ENCODE data around the gene SAMD4B. TPM values are rescaled to one million over a fixed set of nuclear protein-coding genes. Genes with fewer than 3 reads are reported as not detected.
"Not testable (repeated sequence)": the region's sequence is repeated elsewhere in the genome, so short reads cannot be mapped to it uniquely, and the experiment has no call there.

SAMD4B gene
- total RNA-seq, 1 experiment from 2014 or later: 80.4 TPM

- Histone ChIP-seq H2AFZ (ENCODE audit: low read length) (no peak overlapping the region), H3K27ac (ENCODE audit: low read length) (no peak overlapping the region), H3K4me2 (ENCODE audit: low read length) (no peak overlapping the region), H3K9ac (ENCODE audit: low read length) (no peak overlapping the region), H3K4me1 (ENCODE audit: insufficient read depth, low read length) (no peaks in the 10 kb centered on the region), H3K9me2 (replicated peaks; ENCODE audit: low read length) (no peaks in the 10 kb centered on the region), H4K20me1 (ENCODE audit: low read length) (no peaks in the 10 kb centered on the region), H3K27me3 (ENCODE audit: low read length) (no peaks in the 10 kb centered on the region), H3K9me3 (ENCODE audit: low read length) (no peaks in the 10 kb centered on the region), H3K36me3 (ENCODE audit: low read depth, low read length) (no peaks in the 10 kb centered on the region), H3F3A (ENCODE audit: low read length, unreplicated experiment) (no peaks in the 10 kb centered on the region), H3K79me2 (ENCODE audit: low read length) (no peaks in the 10 kb centered on the region), H3K4me3 (ENCODE audit: low read length) (no peak overlapping the region)
- POLR2A ChIA-PET (ENCODE audit: unreplicated experiment): interaction anchor here (0.6 kb wide), 1 partner anchor 451 kb away, joined by 3 read pairs; no protein-coding TSS in a partner anchor
- DNase-seq: no peak
- TF ChIP-seq EZH2phosphoT487 (IDR thresholded peaks at IDR 0.05; ENCODE audit: borderline replicate concordance, low read length) (no peak), EZH2 (IDR thresholded peaks at IDR 0.05; ENCODE audit: low read length, unreplicated experiment) (no peak), CTCF (conservative IDR thresholded peaks at IDR 0.05; ENCODE audit: low read depth, low read length) (no peak)
- CTCF ChIA-PET: no interaction called here
- intact Hi-C loops (cut with micrococcal nuclease): no loop called here
- no TSS peak for BruUV-seq (replicated peaks)
- no peak for ATAC-seq
These were observed 33.5 kb upstream of the SAMD4B start for GRCh38 chr19:39308531-39309304.

- H3F3A ChIP-seq (ENCODE audit: low read length, unreplicated experiment); H3K36me3 ChIP-seq (ENCODE audit: low read depth, low read length); H3K4me3 ChIP-seq (ENCODE audit: low read length); BruUV-seq (replicated peaks); H3K4me2 ChIP-seq (ENCODE audit: low read length); ATAC-seq; H3K4me1 ChIP-seq (ENCODE audit: insufficient read depth, low read length); CTCF ChIA-PET; H3K9ac ChIP-seq (ENCODE audit: low read length); H2AFZ ChIP-seq (ENCODE audit: low read length); H3K9me2 ChIP-seq (replicated peaks; ENCODE audit: low read length); H3K27ac ChIP-seq (ENCODE audit: low read length); DNase-seq; H3K9me3 ChIP-seq (ENCODE audit: low read length); H3K79me2 ChIP-seq (ENCODE audit: low read length); intact Hi-C loops (cut with micrococcal nuclease); H4K20me1 ChIP-seq (ENCODE audit: low read length); H3K27me3 ChIP-seq (ENCODE audit: low read length): not testable (repeated sequence)
- POLR2A ChIA-PET (ENCODE audit: unreplicated experiment): interaction anchor here (0.6 kb wide), 1 partner anchor 450 kb away, joined by 3 read pairs; no protein-coding TSS in a partner anchor
These were observed 32.9 kb upstream of the SAMD4B start for GRCh38 chr19:39309305-39309670.

- no peaks in the 10 kb centered on the region for H4K20me1 ChIP-seq (ENCODE audit: low read length)
- no TSS peak for BruUV-seq (replicated peaks)
- H3K27ac ChIP-seq (ENCODE audit: low read length): no peak overlapping the region
- POLR2A ChIA-PET (ENCODE audit: unreplicated experiment): no interaction called here
- intact Hi-C loops (cut with micrococcal nuclease): no loop called here
- H3K27me3 ChIP-seq (ENCODE audit: low read length): no peaks in the 10 kb centered on the region
- H3K9me3 ChIP-seq (ENCODE audit: low read length): no peaks in the 10 kb centered on the region
- H3K79me2 ChIP-seq (ENCODE audit: low read length): no peaks in the 10 kb centered on the region
- H3F3A ChIP-seq (ENCODE audit: low read length, unreplicated experiment): no peaks in the 10 kb centered on the region
- no peak for TF ChIP-seq CTCF (conservative IDR thresholded peaks at IDR 0.05; ENCODE audit: low read depth, low read length)
- no peak for TF ChIP-seq EZH2phosphoT487 (IDR thresholded peaks at IDR 0.05; ENCODE audit: borderline replicate concordance, low read length)
- TF ChIP-seq EZH2 (IDR thresholded peaks at IDR 0.05; ENCODE audit: low read length, unreplicated experiment): no peak
- H3K4me1 ChIP-seq (ENCODE audit: insufficient read depth, low read length): no peaks in the 10 kb centered on the region
- DNase-seq: no peak
- H3K9me2 ChIP-seq (replicated peaks; ENCODE audit: low read length): no peaks in the 10 kb centered on the region
- no peak for ATAC-seq
- CTCF ChIA-PET: no interaction called here
- H2AFZ ChIP-seq (ENCODE audit: low read length): no peak overlapping the region
- no peak overlapping the region for H3K4me3 ChIP-seq (ENCODE audit: low read length)
- H3K4me2 ChIP-seq (ENCODE audit: low read length): no peak overlapping the region
- no peaks in the 10 kb centered on the region for H3K36me3 ChIP-seq (ENCODE audit: low read depth, low read length)
- H3K9ac ChIP-seq (ENCODE audit: low read length): no peak overlapping the region
These were observed 31.5 kb upstream of the SAMD4B start for GRCh38 chr19:39310558-39311311.

Measured in PC-3 (cell line).